CMK (cell line): ENCODE data around the gene MEF2A.

Experiments
- DNase-seq: peaks from one replicate; pipeline ENCODE4 v3.0.0-alpha.2; 2010; ENCODE audit warnings: low read depth

Gene MEF2A

GRCh38 chr15:99706557-99707303 is 140.9 kb downstream of the MEF2A start:
- DNase-seq, result no peak

- no peak for DNase-seq
Observed at GRCh38 chr15:99707473-99708270, 141.9 kb downstream of the MEF2A start.

GRCh38 chr15:99708563-99708962 is 142.8 kb downstream of the MEF2A start:
- no peak for DNase-seq

- no peak for DNase-seq
Observed at GRCh38 chr15:99709243-99709986, 143.6 kb downstream of the MEF2A start.

- no peak for DNase-seq
Observed at GRCh38 chr15:99711625-99712024, 145.8 kb downstream of the MEF2A start.

GRCh38 chr15:99712415-99712814 is 146.6 kb downstream of the MEF2A start:
- no peak for DNase-seq

- DNase-seq, result no peak
Observed at GRCh38 chr15:99716540-99717095, 150.8 kb downstream of the MEF2A start.

- no peak for DNase-seq
Observed at GRCh38 chr15:99717161-99718009, 151.6 kb downstream of the MEF2A start.

GRCh38 chr15:99718421-99718820 is 152.6 kb downstream of the MEF2A start:
- no peak for DNase-seq

- DNase-seq, result no peak
Observed at GRCh38 chr15:99719096-99719541, 153.3 kb downstream of the MEF2A start.

- DNase-seq, result no peak
Observed at GRCh38 chr15:99720533-99720932, 154.7 kb downstream of the MEF2A start.

- DNase-seq, result no peak
Observed at GRCh38 chr15:99721104-99721778, 155.5 kb downstream of the MEF2A start.

- DNase-seq, result no peak
Observed at GRCh38 chr15:99721896-99722295, 156.1 kb downstream of the MEF2A start.

- DNase-seq, result no peak
Observed at GRCh38 chr15:99722406-99722805, 156.6 kb downstream of the MEF2A start.

- DNase-seq, result no peak
Observed at GRCh38 chr15:99726333-99726732, 160.5 kb downstream of the MEF2A start.

GRCh38 chr15:99727330-99727729 is 161.5 kb downstream of the MEF2A start:
- DNase-seq, result no peak

GRCh38 chr15:99727733-99728132 is 161.9 kb downstream of the MEF2A start:
- DNase-seq, result no peak

- DNase-seq, result no peak
Observed at GRCh38 chr15:99728916-99729315, 163.1 kb downstream of the MEF2A start.

GRCh38 chr15:99729327-99729726 is 163.5 kb downstream of the MEF2A start:
- no peak for DNase-seq

GRCh38 chr15:99729920-99730319 is 164.1 kb downstream of the MEF2A start:
- no peak for DNase-seq
